GM15510 (cell line): Measurements from ENCODE around the gene F11R.

Source experiments
- POLR2A ChIP-seq: IDR thresholded peaks from 3 replicates; pipeline ENCODE4 v1.6.1; 2011; ENCODE audit warnings: borderline replicate concordance; ENCODE audit not compliant: insufficient read length; ENCODE audit errors: extremely low read depth

The F11R gene

GRCh38 chr1:160997323-160998038, 23.5 kb downstream of the F11R start:
- no peak for TF ChIP-seq POLR2A

DNA sequence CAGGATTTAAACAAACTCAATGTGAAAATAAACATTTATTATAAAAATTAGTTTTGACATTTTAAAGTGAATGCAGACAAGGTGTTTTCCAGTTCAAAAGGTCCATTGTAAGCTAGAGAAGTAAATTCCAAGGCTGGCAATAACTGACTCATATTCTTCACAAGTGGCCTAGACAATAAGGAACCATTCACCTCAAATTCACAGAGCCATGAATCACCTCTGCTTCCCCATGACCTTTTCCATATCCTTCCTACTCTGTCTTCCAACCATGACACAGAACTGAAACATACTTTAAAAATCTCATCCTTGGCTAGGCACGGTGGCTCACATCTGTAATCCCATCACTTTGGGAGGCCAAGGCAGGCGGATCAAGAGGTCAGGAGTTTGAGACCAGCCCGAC, 24.8 kb downstream of the F11R start:
- no peak for TF ChIP-seq POLR2A

DNA sequence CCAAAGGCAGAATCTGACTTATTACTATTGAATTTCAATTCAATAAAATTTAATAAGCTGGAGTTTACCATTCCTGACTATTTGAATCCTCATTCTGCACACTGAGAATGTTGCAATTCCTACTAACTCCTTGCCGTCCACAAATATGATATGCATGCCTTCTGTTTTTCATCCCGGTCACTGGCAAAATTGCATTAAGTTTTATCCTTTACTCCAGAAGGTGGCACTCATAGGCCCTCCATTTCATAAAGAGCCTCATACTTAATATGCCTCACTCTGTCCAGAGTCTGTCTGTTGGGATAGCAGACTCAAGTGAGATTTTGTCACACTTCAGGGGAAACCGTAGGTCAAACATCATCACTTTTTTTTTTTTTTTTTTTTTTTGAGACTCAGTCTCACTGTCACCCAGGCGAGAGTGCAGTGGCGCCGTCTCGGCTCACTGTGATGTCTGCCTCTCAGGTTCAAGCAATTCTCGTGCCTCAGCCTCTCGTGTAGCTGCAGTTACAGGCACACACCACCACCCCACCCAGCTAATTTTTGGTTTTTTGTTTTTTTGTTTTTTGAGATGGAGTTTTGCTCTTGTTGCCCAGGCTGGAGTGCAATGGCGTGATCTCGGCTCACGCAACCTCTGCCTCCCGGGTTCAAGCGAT, 27.3 kb downstream of the F11R start:
- TF ChIP-seq POLR2A, result no peak

GRCh38 chr1:160987359-160988050, 33.4 kb downstream of the F11R start:
- TF ChIP-seq POLR2A, result no peak

GRCh38 chr1:160985723-160986122, 35.2 kb downstream of the F11R start:
- TF ChIP-seq POLR2A, result no peak

- no peak for TF ChIP-seq POLR2A
Measured at GRCh38 chr1:160981584-160982411, 39.2 kb downstream of the F11R start.

GRCh38 chr1:160979286-160979685, 41.7 kb downstream of the F11R start:
- no peak for TF ChIP-seq POLR2A

DNA sequence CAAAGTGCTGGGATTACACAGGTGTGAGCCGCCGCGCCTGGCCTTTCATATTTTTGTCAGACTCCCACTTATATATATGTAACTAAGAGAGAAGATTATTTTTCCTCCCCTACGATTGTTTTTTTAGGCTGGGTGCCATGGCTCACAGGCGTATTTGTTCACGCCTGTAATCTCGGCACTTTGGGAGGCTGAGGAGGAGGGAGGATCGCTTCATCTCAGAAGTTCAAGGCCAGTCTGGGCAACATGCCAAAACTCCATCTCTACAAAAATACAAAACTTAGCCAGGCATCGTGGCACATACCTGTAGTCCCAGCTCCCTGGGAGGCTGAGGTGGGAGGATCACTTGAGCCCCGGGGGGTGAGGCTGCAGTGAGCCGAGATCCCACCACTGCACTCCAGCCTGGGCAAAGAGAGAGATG, 42.4 kb downstream of the F11R start:
- no peak for TF ChIP-seq POLR2A

DNA sequence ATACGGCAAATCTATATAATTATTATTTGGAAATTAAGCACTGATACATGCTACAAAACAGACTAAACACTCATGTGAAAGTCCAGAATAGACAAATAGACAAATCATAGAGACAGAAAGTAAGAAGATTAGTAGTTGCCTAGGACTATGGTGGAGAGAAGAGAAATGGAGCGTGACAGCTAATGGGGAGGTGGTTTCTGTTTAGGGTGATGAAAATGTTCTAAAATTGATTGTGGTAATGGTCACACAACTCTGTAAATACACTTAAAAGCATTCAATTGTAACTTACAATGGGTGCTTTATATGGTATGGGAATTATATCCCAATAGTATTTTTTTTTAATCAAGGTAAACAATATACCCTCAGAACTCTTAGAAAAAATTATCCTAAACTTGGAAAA, 45.9 kb downstream of the F11R start:
- TF ChIP-seq POLR2A, result no peak

- TF ChIP-seq POLR2A, result no peak
Measured at GRCh38 chr1:160973491-160973890, 47.5 kb downstream of the F11R start.

DNA sequence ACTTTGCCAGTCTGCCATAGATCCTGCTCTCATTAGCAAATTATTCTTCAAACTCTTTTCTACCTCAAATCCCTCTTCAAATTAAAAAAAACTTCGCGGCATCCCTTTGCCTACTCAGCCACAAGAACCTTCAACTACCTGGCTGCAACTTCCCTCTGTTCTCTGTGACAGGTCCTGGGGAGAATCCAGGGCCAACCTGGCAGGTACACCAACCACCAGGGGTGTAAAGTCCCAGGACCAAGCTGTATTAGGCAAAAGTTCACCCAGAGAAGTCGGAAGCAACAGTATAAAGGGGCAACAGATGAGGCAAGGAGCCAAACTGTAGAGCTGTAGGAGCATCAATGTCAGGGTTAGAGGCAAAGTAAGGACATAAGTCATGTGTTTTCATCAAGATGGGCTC, 48.0 kb downstream of the F11R start:
- TF ChIP-seq POLR2A, result no peak

DNA sequence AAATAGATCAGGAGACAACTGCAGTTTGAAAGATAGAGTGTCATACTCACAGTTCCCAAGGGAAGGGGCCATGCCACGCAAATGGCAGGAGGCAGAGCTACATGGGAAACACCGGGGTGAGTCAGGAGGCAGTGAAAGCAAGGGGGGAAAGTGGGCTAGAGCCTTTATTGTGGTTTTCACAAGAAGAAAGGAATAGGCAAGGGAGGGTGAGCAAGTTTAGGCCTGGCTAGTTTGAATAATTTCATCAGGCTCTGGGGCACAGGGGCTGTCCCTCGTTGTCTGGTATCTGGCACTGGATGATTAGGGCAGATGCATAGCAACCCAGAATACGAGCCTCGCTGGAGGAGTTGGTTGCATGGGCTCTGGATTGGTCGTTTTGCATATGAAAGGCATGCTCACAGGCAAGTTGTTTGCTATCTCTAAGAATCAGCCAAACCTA, 49.3 kb downstream of the F11R start:
- no peak for TF ChIP-seq POLR2A

DNA sequence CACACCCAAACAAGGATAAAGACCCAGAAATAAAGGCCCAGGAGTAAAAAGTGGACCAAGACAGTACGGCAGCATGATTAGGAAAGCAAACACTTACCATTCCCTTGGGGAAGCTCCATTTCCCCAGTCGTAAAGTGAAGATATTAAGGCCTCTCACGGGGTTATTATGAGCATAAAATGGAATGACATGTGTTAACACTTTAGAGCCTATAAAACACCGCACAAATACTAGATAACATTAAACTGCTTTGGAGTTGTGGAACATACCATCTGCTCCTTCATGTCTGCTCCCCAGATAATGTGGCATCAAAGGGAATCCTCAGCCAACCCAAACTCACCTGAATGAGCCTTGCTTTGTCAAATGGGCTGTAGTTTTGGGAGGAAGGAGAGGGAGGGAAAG, 57.4 kb downstream of the F11R start:
- TF ChIP-seq POLR2A, result no peak

- no peak for TF ChIP-seq POLR2A
Measured at GRCh38 chr1:160961419-160961818, 59.5 kb downstream of the F11R start.

DNA sequence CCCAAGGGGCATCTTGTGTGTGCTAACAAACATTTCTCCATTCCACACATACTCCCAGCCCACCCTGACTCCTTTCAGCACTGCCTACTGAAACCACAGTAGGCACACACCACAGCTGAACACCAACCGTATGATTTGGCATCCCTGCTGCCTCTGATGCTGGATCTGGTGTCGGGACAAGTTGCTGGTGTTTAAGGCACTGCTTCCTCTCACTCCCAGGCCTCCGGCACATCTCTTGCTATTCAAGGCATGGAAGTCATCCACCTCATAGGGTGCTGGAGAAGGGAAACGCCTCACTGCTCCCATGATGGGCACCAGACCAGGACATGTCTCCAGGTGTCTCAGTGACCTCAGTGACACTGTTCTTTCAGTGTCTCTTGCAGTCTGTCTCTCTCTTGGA, 64.0 kb downstream of the F11R start:
- no peak for TF ChIP-seq POLR2A
